IMR-90 (cell line): ENCODE data around the gene DOCK7. TPM values are rescaled to one million over a fixed set of nuclear protein-coding genes. Genes with fewer than 3 reads are reported as not detected.

Experiments used
- ATAC-seq: fragments of 200-7000 bp; cut with Tn5 transposase; 2 replicates; pipeline ENCODE4 v1.9.1; 2020; ENCODE audit warnings: low read depth, mild to moderate bottlenecking, moderate library complexity
- BruUV-seq: library from RNA; stranded (reverse); fragments of 400-500 nt; replicated peaks from 2 replicates; lab custom pipeline; 2021; lab: Mats Ljungman, UMichigan
- CTCF ChIA-PET: fragments of 300-600 bp; formaldehyde crosslinking; extraction: SDS; loops from one replicate; lab custom pipeline; 2021; ENCODE audit warnings: antibody characterized with exemption; lab: Yijun Ruan, JAX
- POLR2A ChIA-PET: fragments of 300-600 bp; sonication (Branson Sonifier 250); formaldehyde crosslinking; loops from one replicate; lab custom pipeline; 2022; ENCODE audit warnings: antibody characterized with exemption; ENCODE audit not compliant: unreplicated experiment; lab: Charles Lee
- DNase-seq: peaks from one replicate; pipeline ENCODE4 v3.0.0; 2013
- H2AFZ ChIP-seq: replicated peaks from 2 replicates; pipeline ENCODE3; 2013; ENCODE audit warnings: low read length, mild to moderate bottlenecking; ENCODE audit not compliant: poor library complexity
- H2AK5ac ChIP-seq: 2 replicates; pipeline ENCODE4 v1.6.1; 2013; ENCODE audit warnings: low read depth, low read length, inconsistent platforms
- H2AK9ac ChIP-seq: replicated peaks from 2 replicates; pipeline ENCODE3; 2013; ENCODE audit warnings: mild to moderate bottlenecking, low read depth, low read length, moderate library complexity; ENCODE audit not compliant: poor library complexity
- H2BK120ac ChIP-seq: 2 replicates; pipeline ENCODE4 v1.6.1; 2013; ENCODE audit warnings: low read depth, low read length, inconsistent platforms
- H2BK15ac ChIP-seq: 3 replicates; pipeline ENCODE4 v1.6.1; 2013; ENCODE audit warnings: low read depth, low read length, inconsistent platforms
- H2BK20ac ChIP-seq: 2 replicates; pipeline ENCODE4 v1.6.1; 2013; ENCODE audit warnings: low read depth, mild to moderate bottlenecking, inconsistent platforms, low read length, moderate library complexity
- H2BK5ac ChIP-seq: 2 replicates; pipeline ENCODE4 v1.6.1; 2013; ENCODE audit warnings: mild to moderate bottlenecking, low read depth, low read length, inconsistent platforms; ENCODE audit not compliant: poor library complexity, severe bottlenecking
- H3K14ac ChIP-seq: replicated peaks from 2 replicates; pipeline ENCODE4 v1.6.1; 2013; ENCODE audit warnings: low read depth, low read length, inconsistent platforms
- H3K18ac ChIP-seq: 2 replicates; pipeline ENCODE4 v1.6.1; 2013; ENCODE audit warnings: low read depth, low read length, control low read depth
- H3K23ac ChIP-seq: 2 replicates; pipeline ENCODE4 v1.6.1; 2013; ENCODE audit warnings: low read depth, low read length, inconsistent platforms
- H3K27ac ChIP-seq: 2 replicates; pipeline ENCODE4 v1.5.1; 2013; ENCODE audit warnings: mild to moderate bottlenecking, control low read depth, low read length; ENCODE audit not compliant: insufficient read depth
- H3K27me3 ChIP-seq: 2 replicates; pipeline ENCODE4 v1.6.1; 2013; ENCODE audit warnings: low read length; ENCODE audit not compliant: control insufficient read depth, insufficient read depth
- H3K36me3 ChIP-seq: 2 replicates; pipeline ENCODE4 v1.6.1; 2013; ENCODE audit warnings: low read length, mixed read lengths; ENCODE audit not compliant: control insufficient read depth, insufficient read depth
- H3K4ac ChIP-seq: 2 replicates; pipeline ENCODE4 v1.6.1; 2013; ENCODE audit warnings: low read depth, low read length, inconsistent platforms
- H3K4me1 ChIP-seq: 2 replicates; pipeline ENCODE4 v1.6.1; 2013; ENCODE audit warnings: low read length, mixed read lengths; ENCODE audit not compliant: control insufficient read depth, insufficient read depth
- H3K4me2 ChIP-seq: 2 replicates; pipeline ENCODE4 v1.6.1; 2013; ENCODE audit warnings: low read depth, mild to moderate bottlenecking, control low read depth, low read length, moderate library complexity
- H3K4me3 ChIP-seq: 2 replicates; pipeline ENCODE4 v1.5.1; 2013; ENCODE audit warnings: low read depth, mild to moderate bottlenecking, control low read depth, low read length, moderate library complexity; ENCODE audit not compliant: insufficient read depth
- H3K56ac ChIP-seq: 2 replicates; pipeline ENCODE4 v1.6.1; 2013; ENCODE audit warnings: low read length, inconsistent platforms; ENCODE audit not compliant: insufficient read depth; ENCODE audit errors: extremely low read depth
- H3K79me1 ChIP-seq, 2 experiments: 2 replicates each; pipeline ENCODE4 v1.6.1; 2013; ENCODE audit warnings: low read length in 2 of 2, inconsistent platforms in 1 of 2, low read depth in 1 of 2
- H3K9ac ChIP-seq: 2 replicates; pipeline ENCODE4 v1.6.1; 2013; ENCODE audit warnings: low read depth, low read length, control low read depth
- H3K9me1 ChIP-seq: 2 replicates; pipeline ENCODE4 v1.6.1; 2013; ENCODE audit warnings: low read length, inconsistent platforms; ENCODE audit not compliant: insufficient read depth
- H3K9me3 ChIP-seq: 2 replicates; pipeline ENCODE4 v1.6.1; 2013; ENCODE audit warnings: low read length; ENCODE audit not compliant: control insufficient read depth, insufficient read depth
- H4K20me1 ChIP-seq: 2 replicates; pipeline ENCODE4 v1.6.1; 2013; ENCODE audit warnings: low read length, inconsistent platforms; ENCODE audit not compliant: insufficient read depth
- H4K5ac ChIP-seq: 2 replicates; pipeline ENCODE4 v1.6.1; 2013; ENCODE audit warnings: mild to moderate bottlenecking, low read depth, low read length, control low read depth
- H4K8ac ChIP-seq, 2 experiments: 2 replicates each; pipeline ENCODE4 v1.6.1; 2013; ENCODE audit warnings: low read depth in 2 of 2, low read length in 2 of 2, control low read depth in 1 of 2, inconsistent platforms in 1 of 2
- H4K91ac ChIP-seq: 2 replicates; pipeline ENCODE4 v1.6.1; 2013; ENCODE audit warnings: low read depth, low read length, inconsistent platforms; ENCODE audit not compliant: insufficient read depth
- BHLHE40 ChIP-seq: fragments of 150-350 bp; IDR thresholded peaks from 2 replicates; pipeline ENCODE4 v1.6.1; 2016; ENCODE audit warnings: mild to moderate bottlenecking, low read depth, low read length
- CEBPB ChIP-seq: IDR thresholded peaks from 2 replicates; pipeline ENCODE4 v1.6.1; 2012; ENCODE audit warnings: low read depth, low read length, improper control_type of control experiment
- MAZ ChIP-seq: IDR thresholded peaks from 2 replicates; pipeline ENCODE4 v1.6.1; 2012; ENCODE audit warnings: low read depth, mild to moderate bottlenecking, low read length, improper control_type of control experiment, moderate library complexity, borderline replicate concordance
- NFE2L2 ChIP-seq: fragments of 150-350 bp; IDR thresholded peaks from 2 replicates; pipeline ENCODE4 v1.6.1; 2016; ENCODE audit warnings: low read depth, mild to moderate bottlenecking, low read length
- POLR2A ChIP-seq: IDR thresholded peaks from 2 replicates; pipeline ENCODE4 v1.6.1; 2012; ENCODE audit warnings: mild to moderate bottlenecking, low read depth, low read length
- RAD21 ChIP-seq: IDR thresholded peaks from 2 replicates; pipeline ENCODE4 v1.6.1; 2012; ENCODE audit warnings: low read length, improper control_type of control experiment
- RCOR1 ChIP-seq: IDR thresholded peaks from 2 replicates; pipeline ENCODE4 v1.6.1; 2012; ENCODE audit warnings: mild to moderate bottlenecking, low read length, improper control_type of control experiment; ENCODE audit not compliant: insufficient replicate concordance
- RFX5 ChIP-seq: IDR thresholded peaks from 2 replicates; pipeline ENCODE4 v1.8.0; 2012; ENCODE audit warnings: low read depth, mild to moderate bottlenecking, low read length, moderate library complexity
- SMC3 ChIP-seq: fragments of 150-350 bp; IDR thresholded peaks from 2 replicates; pipeline ENCODE4 v1.6.1; 2016; ENCODE audit warnings: low read depth, mild to moderate bottlenecking, antibody characterized with exemption, low read length, moderate library complexity
- WGBS, 2 experiments: methylation state at CpG; one replicate each; pipeline versions ENCODE4 v1.1.5 to v1.1.7; 2013; ENCODE audit warnings: missing lambda C conversion rate in 2 of 2; ENCODE audit not compliant: insufficient read length in 1 of 2; ENCODE audit errors: extremely low coverage in 2 of 2; 5-methylcytosine and 5-hydroxymethylcytosine counted together
- dilution Hi-C: fragments of 300-500 bp; cut with HindIII; formaldehyde crosslinking; loops from one replicate; pipeline ENCODE4 v1.14.3; 2018; ENCODE audit warnings: low sequenced_read_pairs; ENCODE audit not compliant: unreplicated experiment
- in situ Hi-C: fragments of 300-500 bp; cut with MboI; formaldehyde crosslinking; loops from 3 replicates; pipeline ENCODE4 v1.14.3; 2019; ENCODE audit warnings: low sequenced_read_pairs, inconsistent platforms, mixed read lengths
- intact Hi-C: fragments of 100-400 bp; cut with micrococcal nuclease; formaldehyde crosslinking; loops from 2 replicates; pipeline ENCODE4 v1.10.0; 2022
- polyA plus RNA-seq, 3 experiments: library from polyadenylated mRNA; depleted of rRNA; stranded (reverse); fragments of >200 nt; gene quantifications; 2 replicates each; pipeline ENCODE4 v1.2.3, GENCODE V29; 2012; ENCODE audit warnings: low replicate concordance in 1 of 3
- total RNA-seq: library from RNA; depleted of rRNA; stranded (reverse); fragments of >200 nt; gene quantifications from 2 replicates; pipeline ENCODE4 v1.2.3, GENCODE V29; 2012
- TF ChIP-seq, protein P1 (sequence below): fragments of 150-350 bp; IDR thresholded peaks from 2 replicates; pipeline ENCODE4 v1.6.1; 2017; ENCODE audit warnings: mild to moderate bottlenecking, antibody characterized with exemption, low read length, low read depth
- TF ChIP-seq, protein P2 (sequence below): conservative IDR thresholded peaks from 2 replicates; pipeline ENCODE4 v1.5.1; 2012; ENCODE audit warnings: mild to moderate bottlenecking, low read depth, low read length, improper control_type of control experiment
- TF ChIP-seq, protein P3 (sequence below): fragments of 150-350 bp; IDR thresholded peaks from 2 replicates; pipeline ENCODE4 v1.6.1; 2016; ENCODE audit warnings: low read depth, mild to moderate bottlenecking, low read length, moderate library complexity, borderline replicate concordance

Gene DOCK7
- total and polyA plus RNA-seq, 2 of the 4 experiments (the other 2 are of a cell fraction): 38.0 to 97.7 TPM

DNA sequence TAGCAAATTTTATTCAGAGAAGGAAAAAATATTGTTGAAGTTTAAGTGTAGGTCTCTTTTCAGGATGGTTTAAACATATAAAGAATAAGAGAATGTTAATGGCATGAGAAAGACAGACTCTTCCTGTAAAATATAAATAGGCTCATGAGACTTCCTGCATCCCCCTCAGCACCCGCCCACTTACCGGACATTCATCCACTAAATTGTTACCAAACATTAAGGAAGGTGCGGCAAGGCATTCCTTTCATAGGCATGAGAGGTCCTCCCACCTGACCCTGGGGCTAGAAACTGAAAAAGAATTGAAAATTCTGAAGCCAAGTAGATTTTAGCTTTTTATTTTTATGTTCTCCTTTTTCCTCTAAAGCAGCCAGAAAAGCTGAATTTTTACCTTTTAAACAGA is 261.9 kb downstream of the DOCK7 start:
- Histone ChIP-seq H2BK15ac (no peak overlapping the region), H2AFZ (no peak overlapping the region), H3K18ac (no peak overlapping the region), H3K79me1 (no peaks in the 10 kb centered on the region), H3K4me1 (no peaks in the 10 kb centered on the region), H3K9ac (no peak overlapping the region), H3K27ac (no peak overlapping the region), H2AK5ac (no peak overlapping the region), H3K9me1 (no peaks in the 10 kb centered on the region), H3K4me3 (no peak overlapping the region), H2BK120ac (no peak overlapping the region), H3K9me3 (no peaks in the 10 kb centered on the region), H4K5ac (no peak overlapping the region), H3K23ac (no peak overlapping the region), H4K91ac (no peak overlapping the region), H2AK9ac (no peak overlapping the region), H3K56ac (no peak overlapping the region), H4K20me1 (no peaks in the 10 kb centered on the region), H3K27me3 (peaks cover 1% of the 10 kb centered on the region; the same call in 1 of the 2 replicates), H3K14ac (no peak overlapping the region), H3K4me2 (no peak overlapping the region), H2BK20ac (no peak overlapping the region), H2BK5ac (no peak overlapping the region), H4K8ac (no peak overlapping the region), H3K4ac (no peak overlapping the region), H3K36me3 (no peaks in the 10 kb centered on the region)
- dilution Hi-C loops: no loop called here
- no peak for DNase-seq
- no peak for ATAC-seq
- intact Hi-C loops: no loop called here
- WGBS, 2 experiments: no CpG with 5 or more reads among the region's 3 CpGs
- TF ChIP-seq RFX5 (no peak), NFE2L2 (no peak), CEBPB (no peak), POLR2A (no peak), MAZ (no peak), SMC3 (no peak), BHLHE40 (no peak), RCOR1 (no peak), RAD21 (no peak)
- TF ChIP-seq, protein P1, sequence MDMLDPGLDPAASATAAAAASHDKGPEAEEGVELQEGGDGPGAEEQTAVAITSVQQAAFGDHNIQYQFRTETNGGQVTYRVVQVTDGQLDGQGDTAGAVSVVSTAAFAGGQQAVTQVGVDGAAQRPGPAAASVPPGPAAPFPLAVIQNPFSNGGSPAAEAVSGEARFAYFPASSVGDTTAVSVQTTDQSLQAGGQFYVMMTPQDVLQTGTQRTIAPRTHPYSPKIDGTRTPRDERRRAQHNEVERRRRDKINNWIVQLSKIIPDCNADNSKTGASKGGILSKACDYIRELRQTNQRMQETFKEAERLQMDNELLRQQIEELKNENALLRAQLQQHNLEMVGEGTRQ: no peak
- TF ChIP-seq, protein P2, sequence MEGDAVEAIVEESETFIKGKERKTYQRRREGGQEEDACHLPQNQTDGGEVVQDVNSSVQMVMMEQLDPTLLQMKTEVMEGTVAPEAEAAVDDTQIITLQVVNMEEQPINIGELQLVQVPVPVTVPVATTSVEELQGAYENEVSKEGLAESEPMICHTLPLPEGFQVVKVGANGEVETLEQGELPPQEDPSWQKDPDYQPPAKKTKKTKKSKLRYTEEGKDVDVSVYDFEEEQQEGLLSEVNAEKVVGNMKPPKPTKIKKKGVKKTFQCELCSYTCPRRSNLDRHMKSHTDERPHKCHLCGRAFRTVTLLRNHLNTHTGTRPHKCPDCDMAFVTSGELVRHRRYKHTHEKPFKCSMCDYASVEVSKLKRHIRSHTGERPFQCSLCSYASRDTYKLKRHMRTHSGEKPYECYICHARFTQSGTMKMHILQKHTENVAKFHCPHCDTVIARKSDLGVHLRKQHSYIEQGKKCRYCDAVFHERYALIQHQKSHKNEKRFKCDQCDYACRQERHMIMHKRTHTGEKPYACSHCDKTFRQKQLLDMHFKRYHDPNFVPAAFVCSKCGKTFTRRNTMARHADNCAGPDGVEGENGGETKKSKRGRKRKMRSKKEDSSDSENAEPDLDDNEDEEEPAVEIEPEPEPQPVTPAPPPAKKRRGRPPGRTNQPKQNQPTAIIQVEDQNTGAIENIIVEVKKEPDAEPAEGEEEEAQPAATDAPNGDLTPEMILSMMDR: no peak
- TF ChIP-seq, protein P3, sequence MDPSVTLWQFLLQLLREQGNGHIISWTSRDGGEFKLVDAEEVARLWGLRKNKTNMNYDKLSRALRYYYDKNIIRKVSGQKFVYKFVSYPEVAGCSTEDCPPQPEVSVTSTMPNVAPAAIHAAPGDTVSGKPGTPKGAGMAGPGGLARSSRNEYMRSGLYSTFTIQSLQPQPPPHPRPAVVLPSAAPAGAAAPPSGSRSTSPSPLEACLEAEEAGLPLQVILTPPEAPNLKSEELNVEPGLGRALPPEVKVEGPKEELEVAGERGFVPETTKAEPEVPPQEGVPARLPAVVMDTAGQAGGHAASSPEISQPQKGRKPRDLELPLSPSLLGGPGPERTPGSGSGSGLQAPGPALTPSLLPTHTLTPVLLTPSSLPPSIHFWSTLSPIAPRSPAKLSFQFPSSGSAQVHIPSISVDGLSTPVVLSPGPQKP: no peak
- in situ Hi-C loops: no loop called here
- POLR2A ChIA-PET: no interaction called here
- BruUV-seq: no TSS peak
- CTCF ChIA-PET: no interaction called here
